Endothelial cell of umbilical vein (primary cell): ENCODE data around the gene LMO7.

ENCODE experiments used
- CTCF ChIP-seq, 2 donors: IDR thresholded peaks; 1 replicate in 1 of 2; 2 replicates in 1 of 2; pipeline ENCODE4 v1.5.1; 2011; ENCODE audit warnings: low read length in 2 of 2, mild to moderate bottlenecking in 2 of 2, moderate library complexity in 2 of 2, control low read depth in 1 of 2, inconsistent platforms in 1 of 2, low read depth in 1 of 2; ENCODE audit not compliant: insufficient read depth in 1 of 2; ENCODE audit errors: extremely low read depth in 1 of 2
- EZH2 ChIP-seq: IDR thresholded peaks from 2 replicates; pipeline ENCODE4 v1.6.1; 2012; ENCODE audit warnings: borderline replicate concordance, low read depth, mild to moderate bottlenecking, moderate library complexity, low read length, inconsistent platforms; ENCODE audit not compliant: severe bottlenecking
- FOS ChIP-seq: IDR thresholded peaks from 2 replicates; pipeline ENCODE4 v1.6.1; 2011; ENCODE audit warnings: mild to moderate bottlenecking, low read length, moderate library complexity, borderline replicate concordance; ENCODE audit not compliant: insufficient read depth
- GATA2 ChIP-seq: IDR thresholded peaks from 2 replicates; pipeline ENCODE4 v1.7.0; 2011; ENCODE audit warnings: low read depth, mild to moderate bottlenecking, moderate library complexity, mixed read lengths, low read length; ENCODE audit not compliant: insufficient read length, insufficient read depth
- JUN ChIP-seq: IDR thresholded peaks from 2 replicates; pipeline ENCODE4 v1.6.1; 2011; ENCODE audit warnings: borderline replicate concordance, low read depth; ENCODE audit not compliant: insufficient read length, insufficient read depth
- MAX ChIP-seq: IDR thresholded peaks from 2 replicates; pipeline ENCODE4 v1.6.1; 2011; ENCODE audit not compliant: insufficient read depth, insufficient read length
- MYC ChIP-seq: IDR thresholded peaks from one replicate; pipeline ENCODE4 v1.6.1; 2011; ENCODE audit warnings: mild to moderate bottlenecking, low read depth, low read length
- POLR2A ChIP-seq: IDR thresholded peaks from 2 replicates; pipeline ENCODE4 v1.6.1; 2012; ENCODE audit warnings: low read depth, mild to moderate bottlenecking, control low read depth, low read length
- POLR2AphosphoS5 ChIP-seq: IDR thresholded peaks from 2 replicates; pipeline ENCODE4 v1.6.1; 2012; ENCODE audit warnings: low read depth, mild to moderate bottlenecking, control low read depth, low read length, moderate library complexity; ENCODE audit not compliant: insufficient read depth

- TF ChIP-seq CTCF (IDR thresholded peaks at IDR 0.05; ENCODE audit: extremely low read depth in 1 of 2, insufficient read depth in 1 of 2, low read depth in 1 of 2, low read length in 2 of 2) = no peak
- TF ChIP-seq POLR2AphosphoS5 = no peak
- no peak for TF ChIP-seq POLR2A
- no peak for TF ChIP-seq EZH2
- TF ChIP-seq MAX = no peak
- TF ChIP-seq JUN = no peak
- TF ChIP-seq FOS = no peak
- TF ChIP-seq MYC = no peak
- no peak for TF ChIP-seq GATA2
These were observed 9.0 kb downstream of the LMO7 start for GRCh38 chr13:75645141-75645540.
